Neural cell (in vitro differentiated cells): Measurements from ENCODE around the gene RUNX1. TPM values are rescaled to one million over a fixed set of nuclear protein-coding genes. Genes with fewer than 3 reads are reported as not detected.

Experiments used
- H2AFZ ChIP-seq: fragments of 200-600, 300-800 bp; sonication (generic), shearing (Covaris generic); 2 replicates; pipeline ENCODE4 v1.6.0; 2014; ENCODE audit warnings: low read depth, mild to moderate bottlenecking, antibody characterized with exemption, low read length, moderate library complexity
- H3F3A ChIP-seq: fragments of 200-600 bp; shearing (Covaris generic); 2 replicates; pipeline ENCODE4 v1.6.1; 2016; ENCODE audit warnings: mild to moderate bottlenecking, moderate library complexity, mixed read lengths, antibody characterized with exemption, low read length; ENCODE audit not compliant: insufficient read depth, poor library complexity, severe bottlenecking
- H3K27ac ChIP-seq: fragments of 200-600, 300-800 bp; sonication (generic), shearing (Covaris generic); 2 replicates; pipeline ENCODE4 v1.5.1; 2014; ENCODE audit warnings: mild to moderate bottlenecking, low read length, moderate library complexity
- H3K27me3 ChIP-seq: fragments of 300-800, 200-600 bp; sonication (generic), shearing (Covaris generic); 2 replicates; pipeline ENCODE4 v1.6.0; 2014; ENCODE audit warnings: mild to moderate bottlenecking, low read depth, low read length, moderate library complexity; ENCODE audit not compliant: insufficient read depth
- H3K36me3 ChIP-seq: fragments of 300-800, 200-600 bp; sonication (generic), shearing (Covaris generic); 2 replicates; pipeline ENCODE4 v1.5.1; 2014; ENCODE audit warnings: mild to moderate bottlenecking, antibody characterized with exemption, low read length, moderate library complexity; ENCODE audit not compliant: insufficient read depth
- H3K4me2 ChIP-seq: fragments of 300-800, 200-600 bp; sonication (generic), shearing (Covaris generic); 2 replicates; pipeline ENCODE4 v1.6.0; 2014; ENCODE audit warnings: mild to moderate bottlenecking, low read length
- H3K4me3 ChIP-seq: fragments of 300-800, 200-600 bp; sonication (generic), shearing (Covaris generic); 2 replicates; pipeline ENCODE4 v1.5.1; 2014; ENCODE audit warnings: mild to moderate bottlenecking, low read length, moderate library complexity
- H3K79me2 ChIP-seq: fragments of 200-600 bp; shearing (Covaris generic); replicated peaks from 2 replicates; pipeline ENCODE4 v1.6.0; 2014; ENCODE audit warnings: mild to moderate bottlenecking, low read length, moderate library complexity; ENCODE audit not compliant: insufficient read depth
- H3K9ac ChIP-seq: fragments of 300-800, 200-600 bp; sonication (generic), shearing (Covaris generic); 2 replicates; pipeline ENCODE4 v1.6.1; 2016; ENCODE audit warnings: mild to moderate bottlenecking, low read length, mixed read lengths
- H3K9me2 ChIP-seq: fragments of 200-600 bp; shearing (Covaris generic); 2 replicates; pipeline ENCODE4 v1.6.1; 2016; ENCODE audit warnings: mild to moderate bottlenecking, low read length, mixed read lengths; ENCODE audit not compliant: insufficient read depth
- H3K9me3 ChIP-seq: fragments of 200-600, 300-800 bp; sonication (generic), shearing (Covaris generic); 2 replicates; pipeline ENCODE4 v1.6.1; 2016; ENCODE audit warnings: mild to moderate bottlenecking, mixed run types, low read length, moderate library complexity, mixed read lengths
- H4K20me1 ChIP-seq: fragments of 200-600 bp; shearing (Covaris generic); 2 replicates; pipeline ENCODE4 v1.6.1; 2016; ENCODE audit warnings: mild to moderate bottlenecking, mixed run types; ENCODE audit not compliant: insufficient read depth
- CTCF ChIP-seq: fragments of 450-650 bp; IDR thresholded peaks from 2 replicates; pipeline ENCODE4 v1.5.1; 2014; ENCODE audit warnings: antibody characterized with exemption, mild to moderate bottlenecking, moderate library complexity; ENCODE audit not compliant: poor library complexity, severe bottlenecking
- EP300 ChIP-seq: fragments of 450-650 bp; conservative IDR thresholded peaks from 2 replicates; pipeline ENCODE4 v1.6.1; 2014; ENCODE audit warnings: antibody characterized with exemption, mild to moderate bottlenecking, moderate library complexity; ENCODE audit not compliant: poor library complexity, severe bottlenecking
- EZH2 ChIP-seq: fragments of 200-600, 300-800 bp; shearing (Covaris generic), sonication (generic); IDR thresholded peaks from 2 replicates; pipeline ENCODE4 v1.6.1; 2014; ENCODE audit warnings: antibody characterized with exemption, low read length, borderline replicate concordance, mild to moderate bottlenecking; ENCODE audit not compliant: insufficient read depth, poor library complexity, severe bottlenecking
- MXI1 ChIP-seq: fragments of 450-650 bp; conservative IDR thresholded peaks from 2 replicates; pipeline ENCODE4 v1.6.1; 2014; ENCODE audit warnings: antibody characterized with exemption, mild to moderate bottlenecking; ENCODE audit not compliant: poor library complexity, severe bottlenecking
- POLR2AphosphoS5 ChIP-seq: IDR thresholded peaks from 2 replicates; pipeline ENCODE4 v1.6.1; 2012
- RAD21 ChIP-seq: fragments of 450-650 bp; conservative IDR thresholded peaks from 2 replicates; pipeline ENCODE4 v1.6.1; 2014; ENCODE audit warnings: antibody characterized with exemption, mild to moderate bottlenecking, moderate library complexity
- REST ChIP-seq: IDR thresholded peaks from 2 replicates; pipeline ENCODE4 v1.6.1; 2012; ENCODE audit warnings: borderline replicate concordance
- SMC3 ChIP-seq: fragments of 450-650 bp; conservative IDR thresholded peaks from 2 replicates; pipeline ENCODE4 v1.6.1; 2014; ENCODE audit warnings: antibody characterized with exemption, mild to moderate bottlenecking, moderate library complexity; ENCODE audit not compliant: poor library complexity
- TAF1 ChIP-seq: IDR thresholded peaks from 2 replicates; pipeline ENCODE4 v1.6.1; 2012; ENCODE audit warnings: low read depth
- polyA plus RNA-seq: library from polyadenylated mRNA; depleted of rRNA; stranded (reverse); fragments of >200 nt; gene quantifications from 2 replicates; pipeline ENCODE4 v1.2.3, GENCODE V29; 2014

RUNX1 gene
- polyA plus RNA-seq, 1 donor from 2014 or later = not detected

- no peak overlapping the region for H3K27ac ChIP-seq
- no peaks in the 10 kb centered on the region for H3K27me3 ChIP-seq
- no peaks in the 10 kb centered on the region for H3K9me2 ChIP-seq
- no peak for TF ChIP-seq SMC3
- no peak for TF ChIP-seq RAD21
- no peak for TF ChIP-seq EP300
- TF ChIP-seq MXI1 = no peak
- no peak for TF ChIP-seq CTCF
- TF ChIP-seq EZH2 = no peak
- no peak for TF ChIP-seq REST
- TF ChIP-seq TAF1 = no peak
- no peak for TF ChIP-seq POLR2AphosphoS5
- H3K9ac ChIP-seq = no peak overlapping the region
- H2AFZ ChIP-seq = no peak overlapping the region
- no peaks in the 10 kb centered on the region for H3K79me2 ChIP-seq
- no peaks in the 10 kb centered on the region for H4K20me1 ChIP-seq
- H3K4me2 ChIP-seq = no peak overlapping the region
- no peak overlapping the region for H3K4me3 ChIP-seq
- no peaks in the 10 kb centered on the region for H3F3A ChIP-seq
- no peaks in the 10 kb centered on the region for H3K36me3 ChIP-seq
- no peaks in the 10 kb centered on the region for H3K9me3 ChIP-seq
Observed at GRCh38 chr21:34792504-34793089, 256.5 kb downstream of the RUNX1 start.

- H3F3A ChIP-seq = no peaks in the 10 kb centered on the region
- no peaks in the 10 kb centered on the region for H4K20me1 ChIP-seq
- H3K36me3 ChIP-seq = no peaks in the 10 kb centered on the region
- no peaks in the 10 kb centered on the region for H3K27me3 ChIP-seq
- H3K9ac ChIP-seq = no peak overlapping the region
- no peaks in the 10 kb centered on the region for H3K9me2 ChIP-seq
- TF ChIP-seq MXI1 = no peak
- TF ChIP-seq SMC3 = no peak
- no peak for TF ChIP-seq RAD21
- no peak for TF ChIP-seq POLR2AphosphoS5
- no peak for TF ChIP-seq REST
- no peak for TF ChIP-seq EZH2
- no peaks in the 10 kb centered on the region for H3K9me3 ChIP-seq
- no peak overlapping the region for H3K4me3 ChIP-seq
- H3K4me2 ChIP-seq = no peak overlapping the region
- H2AFZ ChIP-seq = no peak overlapping the region
- no peak overlapping the region for H3K27ac ChIP-seq
- H3K79me2 ChIP-seq = no peaks in the 10 kb centered on the region
Observed at GRCh38 chr21:34791776-34792503, 257.2 kb downstream of the RUNX1 start.
